Measurements from ENCODE around the gene TEX14.

The TEX14 gene

DNA sequence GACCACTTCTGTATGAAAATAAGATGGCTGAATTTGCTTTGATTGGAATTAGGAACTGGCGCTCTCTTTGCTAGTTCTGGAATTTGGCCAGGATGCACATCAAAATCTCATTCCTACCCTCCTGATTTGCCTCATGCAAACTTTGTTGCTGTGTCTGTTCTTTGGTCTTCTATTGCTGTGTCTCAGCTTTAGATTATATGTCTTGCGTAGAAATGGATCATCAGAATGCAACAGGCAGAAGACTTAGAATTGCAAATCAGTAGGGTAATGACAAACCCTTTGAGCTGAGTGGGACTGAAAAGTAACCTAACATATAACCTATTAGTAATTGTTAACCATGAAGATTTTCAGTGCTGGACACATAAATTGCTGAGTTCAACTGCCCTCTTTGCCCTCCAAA lies 30.9 kb upstream of the TEX14 start:
- TF ChIP-seq, protein P1, sequence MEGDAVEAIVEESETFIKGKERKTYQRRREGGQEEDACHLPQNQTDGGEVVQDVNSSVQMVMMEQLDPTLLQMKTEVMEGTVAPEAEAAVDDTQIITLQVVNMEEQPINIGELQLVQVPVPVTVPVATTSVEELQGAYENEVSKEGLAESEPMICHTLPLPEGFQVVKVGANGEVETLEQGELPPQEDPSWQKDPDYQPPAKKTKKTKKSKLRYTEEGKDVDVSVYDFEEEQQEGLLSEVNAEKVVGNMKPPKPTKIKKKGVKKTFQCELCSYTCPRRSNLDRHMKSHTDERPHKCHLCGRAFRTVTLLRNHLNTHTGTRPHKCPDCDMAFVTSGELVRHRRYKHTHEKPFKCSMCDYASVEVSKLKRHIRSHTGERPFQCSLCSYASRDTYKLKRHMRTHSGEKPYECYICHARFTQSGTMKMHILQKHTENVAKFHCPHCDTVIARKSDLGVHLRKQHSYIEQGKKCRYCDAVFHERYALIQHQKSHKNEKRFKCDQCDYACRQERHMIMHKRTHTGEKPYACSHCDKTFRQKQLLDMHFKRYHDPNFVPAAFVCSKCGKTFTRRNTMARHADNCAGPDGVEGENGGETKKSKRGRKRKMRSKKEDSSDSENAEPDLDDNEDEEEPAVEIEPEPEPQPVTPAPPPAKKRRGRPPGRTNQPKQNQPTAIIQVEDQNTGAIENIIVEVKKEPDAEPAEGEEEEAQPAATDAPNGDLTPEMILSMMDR (IDR thresholded peaks at IDR 0.05; ENCODE audit: control insufficient read depth, extremely low read depth, insufficient read depth), result no peak
- H3K4me3 ChIP-seq (ENCODE audit: low read depth, low read length), result no peak overlapping the region
- no peak for DNase-seq (ENCODE audit: low read depth)

DNA sequence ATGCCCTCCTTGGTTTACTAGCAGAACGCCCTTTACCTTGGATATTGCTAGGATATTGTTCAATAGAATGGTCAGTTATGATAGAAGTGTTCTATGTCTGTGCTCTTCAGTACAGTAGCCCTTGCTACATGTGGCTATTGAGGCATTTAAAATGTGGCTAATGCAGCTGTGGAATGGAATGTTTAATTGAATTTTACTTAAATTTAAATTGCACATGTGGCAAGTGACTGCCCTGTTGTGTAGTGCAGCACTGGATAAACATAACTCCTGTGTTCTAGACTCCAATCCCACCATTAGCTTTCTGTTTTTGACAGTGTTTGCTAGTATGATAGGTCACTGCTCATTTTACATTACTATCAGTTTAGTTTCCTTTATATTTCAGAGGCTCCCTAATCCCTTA lies 30.4 kb upstream of the TEX14 start:
- TF ChIP-seq, protein P1 (IDR thresholded peaks at IDR 0.05; ENCODE audit: control insufficient read depth, extremely low read depth, insufficient read depth), result no peak
- DNase-seq (ENCODE audit: low read depth), result no peak
- H3K4me3 ChIP-seq (ENCODE audit: low read depth, low read length), result no peak overlapping the region

DNA sequence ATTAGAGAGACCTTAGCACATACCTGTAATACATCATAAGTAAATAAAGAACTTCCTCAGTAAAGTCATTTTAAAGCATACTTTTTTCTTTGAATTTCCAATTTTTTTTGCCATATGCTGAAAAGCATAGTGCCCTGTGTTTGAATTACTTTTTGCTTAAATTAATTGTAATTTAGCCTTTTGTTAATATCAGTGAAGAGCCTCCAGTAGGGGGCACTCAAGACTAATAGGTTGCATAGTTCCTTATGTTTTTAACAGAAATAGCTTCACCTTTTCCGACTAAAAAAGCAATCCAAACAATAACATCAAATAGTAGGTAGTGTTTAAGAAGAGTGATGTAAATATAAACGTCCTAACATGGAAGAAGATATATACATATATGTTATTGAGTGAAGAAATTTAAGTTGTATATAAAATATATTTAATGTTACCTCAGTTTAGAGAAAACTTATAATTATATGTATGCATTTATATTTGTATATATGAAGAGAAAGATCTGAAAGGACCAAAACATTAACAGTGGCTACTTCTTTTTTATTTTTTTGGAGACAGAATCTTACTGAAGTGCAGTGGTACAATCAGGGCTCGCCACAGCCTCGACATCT lies 19.2 kb upstream of the TEX14 start:
- DNase-seq (ENCODE audit: low read depth), result no peak
- TF ChIP-seq, protein P1 (IDR thresholded peaks at IDR 0.05; ENCODE audit: control insufficient read depth, extremely low read depth, insufficient read depth), result peak; percentile 56
- no peak overlapping the region for H3K4me3 ChIP-seq (ENCODE audit: low read depth, low read length)

DNA sequence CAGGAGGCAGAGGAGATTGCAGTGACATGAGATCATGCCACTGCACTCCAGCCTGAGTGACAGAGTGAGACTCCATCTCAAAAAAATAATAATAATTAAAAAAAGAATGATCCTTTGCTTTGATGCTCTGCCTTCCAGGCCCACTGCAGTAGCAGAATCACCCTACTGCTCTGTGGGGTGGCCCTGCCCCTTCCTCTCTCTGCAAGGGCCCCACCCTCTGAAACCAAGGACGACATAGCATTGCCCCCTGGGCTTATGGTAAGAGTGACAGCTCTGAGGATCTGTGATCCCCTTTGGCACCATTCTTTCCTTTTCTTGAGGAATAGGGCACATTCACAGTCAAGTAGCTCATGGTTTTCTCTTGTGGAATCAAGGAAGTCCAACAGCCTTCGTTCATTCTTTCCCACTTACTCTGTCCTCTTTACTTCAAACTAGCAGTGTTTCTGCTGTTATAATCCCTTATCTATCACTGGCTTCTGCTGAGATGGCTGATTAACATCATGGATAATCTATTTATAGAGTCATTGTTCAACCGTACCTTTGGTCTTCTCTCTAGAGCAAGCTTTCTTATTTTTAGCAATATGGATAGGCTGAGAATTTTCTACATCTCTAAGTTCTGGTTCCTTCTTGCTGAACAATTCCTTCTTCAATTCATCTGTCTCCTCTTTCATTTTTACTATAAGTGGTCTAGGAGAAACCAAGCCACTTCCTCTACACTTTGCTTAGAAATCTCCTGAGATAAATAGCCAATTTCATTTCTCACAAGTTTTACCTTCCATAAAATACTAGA lies 14.7 kb upstream of the TEX14 start:
- H3K4me3 ChIP-seq (ENCODE audit: low read depth, low read length), result no peak overlapping the region
- TF ChIP-seq, protein P1 (IDR thresholded peaks at IDR 0.05; ENCODE audit: control insufficient read depth, extremely low read depth, insufficient read depth), result no peak
- DNase-seq (ENCODE audit: low read depth), result no peak

DNA sequence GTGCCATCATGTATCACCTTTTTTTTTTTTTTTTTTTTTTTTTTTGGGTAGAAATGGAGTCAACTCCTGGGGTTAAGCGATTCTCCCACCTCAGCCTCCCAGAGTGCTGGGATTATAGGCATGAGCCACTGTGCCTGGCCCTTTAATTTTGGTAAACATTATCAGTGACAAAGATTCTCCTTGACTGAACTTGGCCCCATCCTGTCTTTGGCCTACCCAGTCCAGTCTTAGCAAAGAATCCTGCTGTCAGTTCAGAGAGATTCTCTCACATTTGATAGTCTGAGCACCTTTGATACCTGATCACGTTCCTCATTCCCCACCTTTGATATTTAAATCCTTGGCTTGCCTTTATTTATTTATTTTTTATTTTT lies 12.1 kb upstream of the TEX14 start:
- DNase-seq (ENCODE audit: low read depth), result no peak
- TF ChIP-seq, protein P1 (IDR thresholded peaks at IDR 0.05; ENCODE audit: control insufficient read depth, extremely low read depth, insufficient read depth), result no peak
- no peak overlapping the region for H3K4me3 ChIP-seq (ENCODE audit: low read depth, low read length)

DNA sequence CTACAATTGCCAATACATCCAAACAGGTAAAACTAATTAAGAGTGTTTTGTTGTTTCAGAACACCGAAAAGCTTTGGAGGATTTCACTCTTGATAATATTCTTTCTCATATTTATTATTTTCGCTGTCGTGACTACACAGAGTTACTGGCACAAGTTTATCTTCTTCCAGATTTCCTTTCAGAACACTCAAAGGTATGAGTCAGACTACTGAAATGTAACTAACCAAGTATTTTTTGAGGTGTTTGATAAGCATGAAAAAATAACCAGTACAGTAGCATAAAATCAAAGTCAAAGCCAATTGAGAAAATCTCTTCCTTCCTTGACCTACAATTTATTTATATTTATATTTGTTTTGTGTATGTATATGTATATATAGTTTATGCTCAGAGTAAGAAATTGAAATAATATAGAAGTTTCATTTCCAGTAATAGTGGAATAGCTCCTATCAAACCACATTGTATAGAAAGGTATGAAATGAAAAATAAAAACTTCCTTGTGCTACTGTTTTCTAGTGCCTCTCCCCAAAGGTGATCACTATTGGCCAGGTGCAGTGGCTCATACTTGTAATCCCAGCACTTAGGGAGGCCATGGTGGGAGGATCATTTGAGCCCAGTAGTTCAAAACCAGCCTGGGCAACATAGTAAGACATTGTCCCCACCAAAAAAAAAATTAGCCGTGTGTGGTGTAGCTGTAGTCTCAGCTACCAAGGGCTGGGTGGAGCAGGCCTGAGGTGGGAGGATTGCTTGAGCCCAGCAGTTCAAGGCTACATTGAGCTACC lies 11.5 kb upstream of the TEX14 start:
- no peak for DNase-seq (ENCODE audit: low read depth)
- H3K4me3 ChIP-seq (ENCODE audit: low read depth, low read length), result no peak overlapping the region
- TF ChIP-seq, protein P1 (IDR thresholded peaks at IDR 0.05; ENCODE audit: control insufficient read depth, extremely low read depth, insufficient read depth), result no peak
